KMS-11 (cell line): ENCODE results near the gene ZMAT5.
"Not testable (repeated sequence)": the region's sequence is repeated elsewhere in the genome, so short reads cannot be mapped to it uniquely, and the experiment has no call there.

Source experiments
- H2AFZ ChIP-seq: fragments of 200-600 bp; sonication (generic); 2 replicates; pipeline ENCODE4 v1.6.1; 2016; ENCODE audit warnings: antibody characterized with exemption, mixed run types, low read depth
- H3K27ac ChIP-seq: fragments of 200-600 bp; sonication (generic); 2 replicates; pipeline ENCODE4 v1.6.1; 2016; ENCODE audit warnings: mild to moderate bottlenecking, mixed run types
- H3K27me3 ChIP-seq: fragments of 200-600 bp; sonication (generic); 2 replicates; pipeline ENCODE4 v1.6.1; 2017; ENCODE audit warnings: mild to moderate bottlenecking, low read depth, mixed run types, moderate library complexity; ENCODE audit not compliant: insufficient read depth
- H3K36me3 ChIP-seq: fragments of 200-600 bp; sonication (generic); 2 replicates; pipeline ENCODE4 v1.6.1; 2017; ENCODE audit warnings: mild to moderate bottlenecking, mixed run types; ENCODE audit not compliant: insufficient read depth
- H3K4me1 ChIP-seq: fragments of 200-600 bp; sonication (generic); 2 replicates; pipeline ENCODE4 v1.6.1; 2016; ENCODE audit warnings: mild to moderate bottlenecking, low read depth, mixed run types; ENCODE audit not compliant: poor library complexity, severe bottlenecking
- H3K4me2 ChIP-seq: fragments of 200-600 bp; sonication (generic); 2 replicates; pipeline ENCODE4 v1.7.0; 2016; ENCODE audit warnings: mild to moderate bottlenecking, mixed run types
- H3K4me3 ChIP-seq: fragments of 200-600 bp; sonication (generic); IDR thresholded peaks from 2 replicates; pipeline ENCODE4 v1.6.1; 2017; ENCODE audit warnings: low read depth, low read length, mixed read lengths; ENCODE audit not compliant: insufficient read depth
- H3K79me2 ChIP-seq: fragments of 200-600 bp; sonication (generic); 2 replicates; pipeline ENCODE4 v1.6.1; 2016; ENCODE audit warnings: low read depth, mixed run types; ENCODE audit not compliant: insufficient read depth
- H3K9ac ChIP-seq: fragments of 200-600 bp; sonication (generic); 2 replicates; pipeline ENCODE4 v1.6.1; 2016; ENCODE audit warnings: mild to moderate bottlenecking, mixed run types
- H4K20me1 ChIP-seq: fragments of 200-600 bp; sonication (generic); 2 replicates; pipeline ENCODE4 v1.6.1; 2016; ENCODE audit warnings: mild to moderate bottlenecking, mixed run types; ENCODE audit not compliant: insufficient read depth
- CTCF ChIP-seq: fragments of 200-600 bp; sonication (generic); conservative IDR thresholded peaks from 2 replicates; pipeline ENCODE4 v1.6.1; 2017; ENCODE audit warnings: low read depth, mild to moderate bottlenecking, antibody characterized with exemption, low read length, moderate library complexity, mixed read lengths

The ZMAT5 gene

DNA sequence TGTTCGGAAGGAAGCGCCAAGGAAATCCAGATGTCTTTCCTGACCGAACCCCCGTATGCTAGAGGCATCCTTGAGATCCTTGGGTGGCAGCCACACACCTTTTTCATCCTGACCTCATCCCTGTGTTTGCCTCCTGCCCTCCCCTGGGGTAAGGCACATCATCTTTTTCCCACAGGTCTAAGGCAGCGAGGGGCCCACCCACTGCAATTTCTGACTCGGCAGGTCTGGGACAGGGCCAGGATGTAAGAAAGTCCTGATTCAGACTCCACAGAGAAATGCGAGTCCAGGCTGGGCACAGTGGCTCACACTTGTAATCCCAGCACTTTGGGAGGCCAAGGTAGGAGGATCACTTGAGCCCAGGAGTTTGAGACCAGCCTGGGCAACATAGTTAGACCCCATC lies 10.5 kb downstream of the ZMAT5 start:
- Histone ChIP-seq H3K27ac (no peak overlapping the region), H3K4me2 (no peak overlapping the region), H3K4me1 (no peaks in the 10 kb centered on the region), H3K36me3 (no peaks in the 10 kb centered on the region), H4K20me1 (no peaks in the 10 kb centered on the region), H3K27me3 (no peaks in the 10 kb centered on the region), H3K79me2 (no peaks in the 10 kb centered on the region), H3K9ac (no peak overlapping the region), H2AFZ (no peak overlapping the region), H3K4me3 (no peak overlapping the region)
- TF ChIP-seq CTCF = no peak

DNA sequence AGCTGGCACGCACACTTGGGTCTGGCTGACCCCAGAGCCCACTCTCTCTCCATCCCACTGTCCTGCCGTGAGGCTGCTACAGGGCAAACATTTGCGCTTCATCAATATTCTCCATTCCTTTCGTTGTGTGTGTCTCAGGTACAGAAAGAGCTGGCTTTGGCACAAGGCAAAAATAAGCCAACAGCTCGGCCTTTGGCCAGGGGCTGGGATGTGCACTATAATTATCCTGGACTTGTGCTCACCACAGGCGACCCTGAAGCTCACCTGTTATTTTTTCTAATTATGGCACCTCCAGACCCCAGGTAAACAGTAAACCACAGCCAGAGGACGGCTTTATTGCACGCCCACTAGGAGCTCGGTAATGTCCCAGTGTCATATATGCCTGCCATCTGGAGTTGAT lies 10.9 kb downstream of the ZMAT5 start:
- TF ChIP-seq CTCF = no peak
- H4K20me1 ChIP-seq = no peaks in the 10 kb centered on the region
- H3K27ac ChIP-seq = no peak overlapping the region
- no peak overlapping the region for H3K4me3 ChIP-seq
- H3K4me1 ChIP-seq = no peaks in the 10 kb centered on the region
- H3K27me3 ChIP-seq = no peaks in the 10 kb centered on the region
- H3K9ac ChIP-seq = no peak overlapping the region
- H3K4me2 ChIP-seq = no peak overlapping the region
- H2AFZ ChIP-seq = no peak overlapping the region
- no peaks in the 10 kb centered on the region for H3K36me3 ChIP-seq
- no peaks in the 10 kb centered on the region for H3K79me2 ChIP-seq

GRCh38 chr22:29754658-29755395 lies 12.0 kb downstream of the ZMAT5 start:
- H3K9ac ChIP-seq, H2AFZ ChIP-seq, H3K4me2 ChIP-seq, H3K4me3 ChIP-seq, H3K27ac ChIP-seq, H3K4me1 ChIP-seq, H3K27me3 ChIP-seq, H3K36me3 ChIP-seq, H3K79me2 ChIP-seq, H4K20me1 ChIP-seq: not testable (repeated sequence)

GRCh38 chr22:29753808-29754657 lies 12.8 kb downstream of the ZMAT5 start:
- Histone ChIP-seq H3K36me3 (no peaks in the 10 kb centered on the region), H3K4me2 (no peak overlapping the region), H3K4me3 (no peak overlapping the region), H4K20me1 (no peaks in the 10 kb centered on the region), H3K27ac (no peak overlapping the region), H3K79me2 (no peaks in the 10 kb centered on the region), H3K27me3 (no peaks in the 10 kb centered on the region), H2AFZ (no peak overlapping the region), H3K9ac (no peak overlapping the region), H3K4me1 (no peaks in the 10 kb centered on the region)
- no peak for TF ChIP-seq CTCF

- Histone ChIP-seq H3K79me2 (no peaks in the 10 kb centered on the region), H3K27ac (no peak overlapping the region), H3K36me3 (no peaks in the 10 kb centered on the region), H2AFZ (no peak overlapping the region), H3K27me3 (no peaks in the 10 kb centered on the region), H3K4me1 (no peaks in the 10 kb centered on the region), H3K4me2 (no peak overlapping the region), H3K9ac (no peak overlapping the region), H3K4me3 (no peak overlapping the region), H4K20me1 (no peaks in the 10 kb centered on the region)
- TF ChIP-seq CTCF = no peak
Observed at GRCh38 chr22:29751669-29752068, 15.1 kb downstream of the ZMAT5 start.
